ENCODE results near the gene ZDHHC12. TPM values are rescaled to one million over a fixed set of nuclear protein-coding genes. Genes with fewer than 3 reads are reported as not detected.
A peak's percentile ranks its signal among the peaks of the same experiment; 100 is the strongest.

The ZDHHC12 gene
- 52.1 and 75.4 TPM in 2 replicates for total RNA-seq

GRCh38 chr9:128723866-128724743, at the start of gene ZDHHC12:
Gene ZDHHC12, minus strand, starts transcription at chr9:128724127. Its CDS starts 34 bp downstream, at chr9:128724093.
- DNase-seq (ENCODE audit: extremely low read depth, low read depth, low spot score) = peak; percentile 48

- DNase-seq (ENCODE audit: extremely low read depth, low read depth, low spot score) = no peak
Measured at GRCh38 chr9:128773049-128773448, 49.1 kb upstream of the ZDHHC12 start.

GRCh38 chr9:128771745-128772519, 48.0 kb upstream of the ZDHHC12 start, which contains the start of gene ZER1:
Gene ZER1, minus strand, starts transcription at chr9:128771927. Its CDS starts 16,362 bp downstream, at chr9:128755565.
- no peak for DNase-seq (ENCODE audit: extremely low read depth, low read depth, low spot score)

GRCh38 chr9:128771094-128771721, 47.3 kb upstream of the ZDHHC12 start:
- DNase-seq (ENCODE audit: extremely low read depth, low read depth, low spot score) = no peak

- DNase-seq (ENCODE audit: extremely low read depth, low read depth, low spot score) = no peak
Measured at GRCh38 chr9:128770286-128771030, 46.5 kb upstream of the ZDHHC12 start.

GRCh38 chr9:128768606-128769005, 44.7 kb upstream of the ZDHHC12 start:
- DNase-seq (ENCODE audit: extremely low read depth, low read depth, low spot score) = no peak

GRCh38 chr9:128765499-128765898, 41.6 kb upstream of the ZDHHC12 start:
- no peak for DNase-seq (ENCODE audit: extremely low read depth, low read depth, low spot score)

GRCh38 chr9:128764361-128764760, 40.4 kb upstream of the ZDHHC12 start:
- DNase-seq (ENCODE audit: extremely low read depth, low read depth, low spot score) = no peak

GRCh38 chr9:128762671-128763449, 38.9 kb upstream of the ZDHHC12 start:
- no peak for DNase-seq (ENCODE audit: extremely low read depth, low read depth, low spot score)

- no peak for DNase-seq (ENCODE audit: extremely low read depth, low read depth, low spot score)
Measured at GRCh38 chr9:128757602-128758001, 33.7 kb upstream of the ZDHHC12 start.

GRCh38 chr9:128753627-128754026, 29.7 kb upstream of the ZDHHC12 start:
- DNase-seq (ENCODE audit: extremely low read depth, low read depth, low spot score) = no peak

GRCh38 chr9:128750926-128751595, 27.1 kb upstream of the ZDHHC12 start:
- DNase-seq (ENCODE audit: extremely low read depth, low read depth, low spot score) = no peak

GRCh38 chr9:128747241-128747640, 23.3 kb upstream of the ZDHHC12 start:
- no peak for DNase-seq (ENCODE audit: extremely low read depth, low read depth, low spot score)

GRCh38 chr9:128743421-128743820, 19.5 kb upstream of the ZDHHC12 start:
- DNase-seq (ENCODE audit: extremely low read depth, low read depth, low spot score) = no peak

GRCh38 chr9:128742401-128742800, 18.5 kb upstream of the ZDHHC12 start:
- DNase-seq (ENCODE audit: extremely low read depth, low read depth, low spot score) = no peak

GRCh38 chr9:128735373-128735772, 11.4 kb upstream of the ZDHHC12 start:
- DNase-seq (ENCODE audit: extremely low read depth, low read depth, low spot score) = no peak

- peak; percentile 73 for DNase-seq (ENCODE audit: extremely low read depth, low read depth, low spot score)
Measured at GRCh38 chr9:128733256-128733655, 9.3 kb upstream of the ZDHHC12 start.

GRCh38 chr9:128732576-128732975, 8.6 kb upstream of the ZDHHC12 start:
- no peak for DNase-seq (ENCODE audit: extremely low read depth, low read depth, low spot score)

- no peak for DNase-seq (ENCODE audit: extremely low read depth, low read depth, low spot score)
Measured at GRCh38 chr9:128731691-128732090, 7.8 kb upstream of the ZDHHC12 start.

Measured in glomerular endothelial cell (primary cell).